Thoracic aorta (tissue), 2 donors: ENCODE data around the gene ASIC4. TPM values are rescaled to one million over a fixed set of nuclear protein-coding genes. Genes with fewer than 3 reads are reported as not detected.

Source experiments
- ATAC-seq: fragments of 150-250 bp; one replicate; pipeline ENCODE4 v1.8.0; 2017; ENCODE audit warnings: low read depth; ENCODE audit not compliant: insufficient number of reproducible peaks, low FRiP score
- DNase-seq: peaks from one replicate; pipeline ENCODE4 v3.0.0-alpha.2; 2020; ENCODE audit warnings: low spot score
- H3K27ac ChIP-seq, 2 donors: fragments of 200-600 bp; sonication (generic); 1 replicate in 1 of 2; 2 replicates in 1 of 2; pipeline ENCODE4 v1.5.1; 2016; ENCODE audit warnings: mild to moderate bottlenecking in 2 of 2, moderate library complexity in 2 of 2
- H3K27me3 ChIP-seq: fragments of 200-600 bp; sonication (generic); replicated peaks from 2 replicates; pipeline ENCODE4 v1.6.0; 2016; ENCODE audit warnings: mild to moderate bottlenecking; ENCODE audit not compliant: insufficient read depth
- H3K36me3 ChIP-seq: fragments of 200-600 bp; sonication (generic); one replicate; pipeline ENCODE4 v1.5.1; 2016
- H3K4me1 ChIP-seq, 2 donors: fragments of 200-600 bp; sonication (generic); 1 replicate in 1 of 2; 2 replicates in 1 of 2; pipeline versions ENCODE4 v1.5.1 to v1.6.0; 2016; ENCODE audit warnings: low read depth in 2 of 2, mild to moderate bottlenecking in 1 of 2; ENCODE audit not compliant: control insufficient read depth in 1 of 2
- H3K4me3 ChIP-seq: fragments of 200-600 bp; sonication (generic); 2 replicates; pipeline ENCODE4 v1.5.1; 2016; ENCODE audit warnings: mild to moderate bottlenecking
- H3K9me3 ChIP-seq: fragments of 200-600 bp; sonication (generic); 2 replicates; pipeline ENCODE4 v1.5.1; 2016
- total RNA-seq, 2 donors: library from RNA; depleted of rRNA; stranded (reverse); fragments of >200 nt; gene quantifications; one replicate each; pipeline versions ENCODE4 v1.1.0 to v1.2.3, GENCODE V29; 2016
- TF ChIP-seq, protein P1 (sequence below): fragments of 200-600 bp; sonication (generic); IDR thresholded peaks from one replicate; pipeline ENCODE4 v1.5.1; 2019; ENCODE audit warnings: antibody characterized with exemption

Gene ASIC4
- total RNA-seq, 2 donors from 2014 or later, result 0.41 TPM; not detected in 1

DNA sequence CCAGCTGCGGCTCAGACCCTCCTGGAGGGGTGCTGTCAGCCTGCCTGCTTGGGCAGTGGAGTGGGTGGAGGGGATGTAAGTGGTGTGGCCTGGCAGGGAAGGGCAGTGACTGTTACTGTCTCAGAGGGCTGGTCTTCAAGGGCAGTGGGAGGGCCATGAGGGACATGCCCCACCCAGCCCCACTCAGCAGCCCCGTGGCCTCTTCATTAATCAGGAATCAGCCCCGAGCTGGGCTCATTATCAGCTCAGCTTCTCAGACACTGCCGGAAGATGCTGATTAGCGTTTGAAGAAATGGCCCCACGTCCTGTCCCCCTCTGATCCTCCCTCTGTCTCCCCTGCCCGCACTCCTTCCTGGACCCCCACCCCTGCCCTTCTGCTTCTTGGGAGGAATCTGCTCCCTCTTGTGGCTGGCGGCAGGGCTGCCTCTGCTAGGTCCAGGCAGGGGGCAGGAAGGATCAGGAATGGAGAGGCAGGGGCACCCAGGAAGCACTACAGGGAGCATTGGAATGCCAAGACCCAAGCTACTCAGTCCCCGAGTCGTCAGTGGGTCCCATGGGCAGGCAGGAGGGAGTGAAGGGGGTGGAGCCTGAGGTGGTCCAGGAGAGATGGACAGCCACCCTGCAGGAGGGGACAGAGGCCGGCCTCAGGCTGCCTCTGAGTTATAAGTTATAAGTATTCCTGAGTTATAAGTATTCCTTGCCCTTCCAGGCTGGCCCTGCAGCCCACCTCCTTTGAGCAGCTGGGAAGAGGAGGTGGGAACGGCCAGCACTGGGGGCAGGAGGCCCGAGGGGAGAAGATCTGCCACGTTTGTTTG lies 7.0 kb downstream of the ASIC4 start:
- Histone ChIP-seq H3K9me3 (no peaks in the 10 kb centered on the region), H3K27me3 (no peaks in the 10 kb centered on the region), H3K4me3 (no peak overlapping the region), H3K36me3 (no peaks in the 10 kb centered on the region), H3K4me1 (peaks cover 0 to 25% of the 10 kb centered on the region in 2 donors), H3K27ac (peak overlapping the region in 1 of 2 donors; percentile 29)
- DNase-seq (no peak), ATAC-seq (no peak)
- TF ChIP-seq, protein P1, sequence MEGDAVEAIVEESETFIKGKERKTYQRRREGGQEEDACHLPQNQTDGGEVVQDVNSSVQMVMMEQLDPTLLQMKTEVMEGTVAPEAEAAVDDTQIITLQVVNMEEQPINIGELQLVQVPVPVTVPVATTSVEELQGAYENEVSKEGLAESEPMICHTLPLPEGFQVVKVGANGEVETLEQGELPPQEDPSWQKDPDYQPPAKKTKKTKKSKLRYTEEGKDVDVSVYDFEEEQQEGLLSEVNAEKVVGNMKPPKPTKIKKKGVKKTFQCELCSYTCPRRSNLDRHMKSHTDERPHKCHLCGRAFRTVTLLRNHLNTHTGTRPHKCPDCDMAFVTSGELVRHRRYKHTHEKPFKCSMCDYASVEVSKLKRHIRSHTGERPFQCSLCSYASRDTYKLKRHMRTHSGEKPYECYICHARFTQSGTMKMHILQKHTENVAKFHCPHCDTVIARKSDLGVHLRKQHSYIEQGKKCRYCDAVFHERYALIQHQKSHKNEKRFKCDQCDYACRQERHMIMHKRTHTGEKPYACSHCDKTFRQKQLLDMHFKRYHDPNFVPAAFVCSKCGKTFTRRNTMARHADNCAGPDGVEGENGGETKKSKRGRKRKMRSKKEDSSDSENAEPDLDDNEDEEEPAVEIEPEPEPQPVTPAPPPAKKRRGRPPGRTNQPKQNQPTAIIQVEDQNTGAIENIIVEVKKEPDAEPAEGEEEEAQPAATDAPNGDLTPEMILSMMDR, result peak; percentile 60

- Histone ChIP-seq H3K27me3 (no peaks in the 10 kb centered on the region), H3K4me1 (peaks cover 0 to 25% of the 10 kb centered on the region in 2 donors), H3K27ac (peak overlapping the region in 1 of 2 donors; percentile 29), H3K9me3 (no peaks in the 10 kb centered on the region), H3K4me3 (peak overlapping the region; percentile 66), H3K36me3 (no peaks in the 10 kb centered on the region)
- ATAC-seq (no peak), DNase-seq (no peak)
- TF ChIP-seq, protein P1, result no peak
Observed at GRCh38 chr2:219522111-219523030, 8.1 kb downstream of the ASIC4 start.

DNA sequence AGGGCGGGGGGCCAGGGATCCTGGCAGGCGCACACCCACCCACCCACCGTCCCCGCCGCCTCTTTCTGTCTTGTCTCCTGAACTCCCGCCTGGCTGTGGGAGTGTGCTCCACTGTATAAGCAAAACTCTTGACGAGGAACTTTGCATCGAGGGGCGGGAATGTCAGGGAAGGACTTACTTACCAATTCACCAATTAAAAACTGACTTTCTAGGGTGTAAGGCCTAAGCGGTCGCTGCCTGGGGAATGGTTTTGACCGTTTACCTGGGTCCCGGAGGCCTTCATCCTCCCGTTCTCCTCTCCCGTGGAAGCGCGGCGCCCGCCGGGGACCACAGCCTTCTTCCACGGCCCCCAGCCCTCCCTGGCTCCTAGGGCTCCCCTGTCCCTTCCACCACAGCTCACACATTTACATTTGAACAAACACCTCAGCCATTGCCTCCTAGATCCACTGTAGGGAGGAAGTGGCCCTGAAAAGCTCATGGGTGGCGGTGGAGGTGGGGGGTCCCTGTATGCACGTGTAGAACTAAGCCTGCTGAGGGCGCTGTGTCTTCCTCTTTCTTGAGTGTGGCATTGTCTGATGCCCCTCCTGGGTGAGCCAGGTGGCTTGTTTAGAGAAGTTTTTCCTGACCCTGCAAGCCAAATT lies 8.9 kb downstream of the ASIC4 start:
- Histone ChIP-seq H3K27me3 (no peaks in the 10 kb centered on the region), H3K4me1 (peaks cover 0 to 25% of the 10 kb centered on the region in 2 donors), H3K4me3 (peak overlapping the region; percentile 66), H3K9me3 (no peaks in the 10 kb centered on the region), H3K36me3 (no peaks in the 10 kb centered on the region), H3K27ac (no peak overlapping the region)
- TF ChIP-seq, protein P1, result no peak
- DNase-seq (no peak), ATAC-seq (no peak)

- no peaks in the 10 kb centered on the region for H3K27me3 ChIP-seq
- H3K4me3 ChIP-seq, result no peak overlapping the region
- TF ChIP-seq, protein P1, result no peak
- no peak overlapping the region for H3K27ac ChIP-seq
- H3K36me3 ChIP-seq, result no peaks in the 10 kb centered on the region
- H3K4me1 ChIP-seq, result peaks cover 0 to 29% of the 10 kb centered on the region in 2 donors
- DNase-seq (no peak), ATAC-seq (no peak)
- H3K9me3 ChIP-seq, result no peaks in the 10 kb centered on the region
Observed at GRCh38 chr2:219524817-219525216, 10.5 kb downstream of the ASIC4 start.
